ENCODE measurements around the gene MT1HL1.

GRCh38 chr1:236997882-236998281 is 6.4 kb downstream of the MT1HL1 start:
- TF ChIP-seq CTCF (IDR thresholded peaks at IDR 0.05; ENCODE audit: control extremely low read depth in 1 of 3, insufficient read depth in 1 of 3, low read depth in 1 of 3, low read length in 3 of 3) = peak in 1 of 3 experiments; percentile 1; a peak in 1 of 4 replicates
- TF ChIP-seq RNF2 (IDR thresholded peaks at IDR 0.05; ENCODE audit: borderline replicate concordance, low read depth, low read length, missing control alignments, poor library complexity, severe bottlenecking) = no peak
- no peak for TF ChIP-seq POLR2A (IDR thresholded peaks at IDR 0.05; ENCODE audit: control extremely low read depth in 1 of 2, low read depth in 2 of 2, low read length in 2 of 2)
- TF ChIP-seq ZNF274 (IDR thresholded peaks at IDR 0.05; ENCODE audit: borderline replicate concordance, extremely low read depth, low read length) = no peak
- TF ChIP-seq SRF (IDR thresholded peaks at IDR 0.05; ENCODE audit: low read depth, low read length) = no peak
- no peak for TF ChIP-seq EZH2 (IDR thresholded peaks at IDR 0.05; ENCODE audit: low read depth, low read length, severe bottlenecking)
- TF ChIP-seq RXRA (IDR thresholded peaks at IDR 0.05; ENCODE audit: insufficient read depth, low read depth, low read length) = no peak
- no peak for TF ChIP-seq SP1 (IDR thresholded peaks at IDR 0.05; ENCODE audit: low read depth, low read length)
- no peak for TF ChIP-seq GABPA (IDR thresholded peaks at IDR 0.05; ENCODE audit: borderline replicate concordance, insufficient read depth, low read length)
- TF ChIP-seq GTF2F1 (IDR thresholded peaks at IDR 0.05; ENCODE audit: borderline replicate concordance, low read depth, low read length) = no peak
- peak; percentile 45; the same call in 1 of the 2 replicates for TF ChIP-seq MAX (IDR thresholded peaks at IDR 0.05)
